ENCODE measurements around the gene STAU1.

Gene STAU1

DNA sequence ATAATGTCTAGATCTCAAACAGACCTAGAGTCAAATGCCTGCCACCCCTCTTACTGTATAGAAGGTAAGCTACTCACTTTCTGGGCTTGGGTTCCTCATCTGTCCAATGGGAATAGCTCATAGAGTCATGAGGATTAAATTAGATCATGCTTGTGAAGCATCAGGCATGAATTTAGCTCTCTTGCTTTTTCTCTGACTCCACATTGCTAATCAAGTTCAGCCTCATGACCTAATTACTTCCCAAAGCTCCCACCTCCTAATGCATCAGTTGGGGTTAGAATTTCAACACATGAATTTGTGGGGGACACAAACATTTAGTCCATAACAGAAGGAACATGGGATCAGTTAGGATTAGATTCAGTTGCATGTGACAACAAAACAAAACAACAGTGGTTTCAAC is 26.4 kb upstream of the STAU1 start:
- Histone ChIP-seq H3K4me2 (no peak overlapping the region), H3K9ac (no peak overlapping the region), H2AFZ (ENCODE audit: low read depth) (no peak overlapping the region), H3K4me1 (ENCODE audit: low read depth, poor library complexity, severe bottlenecking) (peaks cover 15% of the 10 kb centered on the region), H3K79me2 (ENCODE audit: insufficient read depth, low read depth) (peaks cover 4% of the 10 kb centered on the region), H3K36me3 (ENCODE audit: insufficient read depth) (no peaks in the 10 kb centered on the region), H3K4me3 (IDR thresholded peaks at IDR 0.05; ENCODE audit: insufficient read depth, low read depth, low read length) (no peak overlapping the region), H3K27me3 (ENCODE audit: insufficient read depth, low read depth) (no peaks in the 10 kb centered on the region), H3K27ac (no peak overlapping the region), H4K20me1 (ENCODE audit: insufficient read depth) (no peaks in the 10 kb centered on the region)
- TF ChIP-seq, protein P1, sequence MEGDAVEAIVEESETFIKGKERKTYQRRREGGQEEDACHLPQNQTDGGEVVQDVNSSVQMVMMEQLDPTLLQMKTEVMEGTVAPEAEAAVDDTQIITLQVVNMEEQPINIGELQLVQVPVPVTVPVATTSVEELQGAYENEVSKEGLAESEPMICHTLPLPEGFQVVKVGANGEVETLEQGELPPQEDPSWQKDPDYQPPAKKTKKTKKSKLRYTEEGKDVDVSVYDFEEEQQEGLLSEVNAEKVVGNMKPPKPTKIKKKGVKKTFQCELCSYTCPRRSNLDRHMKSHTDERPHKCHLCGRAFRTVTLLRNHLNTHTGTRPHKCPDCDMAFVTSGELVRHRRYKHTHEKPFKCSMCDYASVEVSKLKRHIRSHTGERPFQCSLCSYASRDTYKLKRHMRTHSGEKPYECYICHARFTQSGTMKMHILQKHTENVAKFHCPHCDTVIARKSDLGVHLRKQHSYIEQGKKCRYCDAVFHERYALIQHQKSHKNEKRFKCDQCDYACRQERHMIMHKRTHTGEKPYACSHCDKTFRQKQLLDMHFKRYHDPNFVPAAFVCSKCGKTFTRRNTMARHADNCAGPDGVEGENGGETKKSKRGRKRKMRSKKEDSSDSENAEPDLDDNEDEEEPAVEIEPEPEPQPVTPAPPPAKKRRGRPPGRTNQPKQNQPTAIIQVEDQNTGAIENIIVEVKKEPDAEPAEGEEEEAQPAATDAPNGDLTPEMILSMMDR (conservative IDR thresholded peaks at IDR 0.05; ENCODE audit: low read depth, low read length) = no peak

DNA sequence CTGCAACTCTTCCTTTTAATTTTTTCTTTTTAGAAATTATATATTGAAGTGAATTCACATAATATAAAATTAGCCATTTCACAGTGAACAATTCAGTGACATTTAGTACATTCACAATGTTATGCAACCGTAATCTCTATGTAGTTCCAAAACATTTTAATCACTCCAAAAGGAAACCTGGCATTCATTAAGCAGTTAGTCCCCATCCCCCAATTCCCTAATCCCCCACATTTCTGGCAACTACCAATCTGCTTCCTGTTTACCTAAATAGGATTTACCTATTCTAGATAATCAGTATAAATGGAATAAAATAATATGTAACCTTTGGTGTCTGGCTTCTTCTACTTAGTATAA is 22.6 kb upstream of the STAU1 start:
- Histone ChIP-seq H2AFZ (ENCODE audit: low read depth) (no peak overlapping the region), H3K79me2 (ENCODE audit: insufficient read depth, low read depth) (no peaks in the 10 kb centered on the region), H4K20me1 (ENCODE audit: insufficient read depth) (no peaks in the 10 kb centered on the region), H3K4me1 (ENCODE audit: low read depth, poor library complexity, severe bottlenecking) (no peaks in the 10 kb centered on the region), H3K27ac (no peak overlapping the region), H3K9ac (no peak overlapping the region), H3K36me3 (ENCODE audit: insufficient read depth) (no peaks in the 10 kb centered on the region), H3K4me3 (IDR thresholded peaks at IDR 0.05; ENCODE audit: insufficient read depth, low read depth, low read length) (no peak overlapping the region), H3K4me2 (no peak overlapping the region), H3K27me3 (ENCODE audit: insufficient read depth, low read depth) (no peaks in the 10 kb centered on the region)
- TF ChIP-seq, protein P1 (conservative IDR thresholded peaks at IDR 0.05; ENCODE audit: low read depth, low read length) = no peak

DNA sequence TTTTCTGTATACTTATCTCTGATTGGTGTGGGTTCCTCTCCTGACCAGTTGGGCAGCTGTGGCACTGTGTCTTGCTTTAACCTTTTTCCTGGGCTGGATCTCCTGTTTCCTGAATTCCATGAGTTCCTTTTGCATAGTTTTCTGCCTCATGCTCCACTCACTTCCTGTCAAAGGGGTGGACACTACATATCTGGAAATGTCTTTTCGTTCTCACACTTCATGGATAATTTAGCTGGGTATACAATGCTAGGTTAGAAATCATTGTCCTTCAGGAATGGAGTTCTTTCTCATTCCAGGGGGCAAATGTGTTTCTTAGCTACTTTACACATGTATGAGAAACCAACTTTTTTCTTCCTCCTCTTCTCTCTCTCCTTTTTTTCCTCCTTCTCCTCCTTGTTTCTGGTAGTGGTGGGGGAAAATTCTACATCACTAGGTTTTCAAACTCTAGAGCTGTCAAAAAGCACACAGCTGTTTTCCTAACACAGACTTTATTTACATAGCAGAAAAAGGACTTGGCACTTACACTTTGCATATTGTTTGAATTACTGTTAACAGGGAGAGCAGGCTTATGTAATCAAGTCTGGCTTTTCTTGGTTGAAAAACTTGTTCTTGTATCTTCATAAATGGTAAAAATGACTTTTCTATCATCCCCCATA is 22.1 kb upstream of the STAU1 start:
- H3K4me2 ChIP-seq = no peak overlapping the region
- no peak overlapping the region for H3K4me3 ChIP-seq (IDR thresholded peaks at IDR 0.05; ENCODE audit: insufficient read depth, low read depth, low read length)
- no peak overlapping the region for H3K9ac ChIP-seq
- H4K20me1 ChIP-seq (ENCODE audit: insufficient read depth) = no peaks in the 10 kb centered on the region
- no peaks in the 10 kb centered on the region for H3K79me2 ChIP-seq (ENCODE audit: insufficient read depth, low read depth)
- H3K36me3 ChIP-seq (ENCODE audit: insufficient read depth) = no peaks in the 10 kb centered on the region
- H3K4me1 ChIP-seq (ENCODE audit: low read depth, poor library complexity, severe bottlenecking) = no peaks in the 10 kb centered on the region
- H3K27ac ChIP-seq = no peak overlapping the region
- H2AFZ ChIP-seq (ENCODE audit: low read depth) = no peak overlapping the region
- TF ChIP-seq, protein P1 (conservative IDR thresholded peaks at IDR 0.05; ENCODE audit: low read depth, low read length) = no peak
- no peaks in the 10 kb centered on the region for H3K27me3 ChIP-seq (ENCODE audit: insufficient read depth, low read depth)

DNA sequence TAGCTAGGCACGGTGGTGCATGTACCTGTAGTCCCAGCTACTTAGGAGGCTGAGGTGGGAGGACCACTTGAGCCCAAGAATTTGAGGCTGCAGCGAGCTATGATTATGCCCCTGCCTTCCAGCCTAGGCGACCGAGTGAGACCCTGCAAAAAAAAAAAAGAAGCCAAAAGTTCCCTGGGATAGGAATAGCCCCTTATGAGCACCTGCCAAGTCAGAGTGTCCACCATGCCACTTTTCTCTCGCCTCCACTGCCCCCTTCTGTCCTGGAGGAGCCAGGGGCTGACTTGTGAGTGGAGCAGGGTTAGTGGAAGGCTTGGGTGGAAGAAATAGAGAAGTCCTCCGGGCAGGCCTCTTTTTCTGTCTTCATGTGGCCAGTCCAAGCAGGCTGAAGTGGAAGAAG is 18.9 kb upstream of the STAU1 start:
- Histone ChIP-seq H3K4me2 (no peak overlapping the region), H4K20me1 (ENCODE audit: insufficient read depth) (no peaks in the 10 kb centered on the region), H3K27me3 (ENCODE audit: insufficient read depth, low read depth) (no peaks in the 10 kb centered on the region), H3K79me2 (ENCODE audit: insufficient read depth, low read depth) (no peaks in the 10 kb centered on the region), H3K36me3 (ENCODE audit: insufficient read depth) (no peaks in the 10 kb centered on the region), H3K9ac (no peak overlapping the region), H3K4me3 (IDR thresholded peaks at IDR 0.05; ENCODE audit: insufficient read depth, low read depth, low read length) (no peak overlapping the region), H2AFZ (ENCODE audit: low read depth) (no peak overlapping the region), H3K27ac (no peak overlapping the region), H3K4me1 (ENCODE audit: low read depth, poor library complexity, severe bottlenecking) (no peaks in the 10 kb centered on the region)
- TF ChIP-seq, protein P1 (conservative IDR thresholded peaks at IDR 0.05; ENCODE audit: low read depth, low read length) = no peak
